ENCODE measurements around the gene DCLK3. TPM values are rescaled to one million over a fixed set of nuclear protein-coding genes. Genes with fewer than 3 reads are reported as not detected.

DCLK3 gene
- total RNA-seq, 2 experiments from 2014 or later = 0.10 to 0.72 TPM

GRCh38 chr3:36705015-36705414, 59.3 kb downstream of the DCLK3 start:
- no peaks in the 10 kb centered on the region for H3K27me3 Mint-ChIP-seq
- H3K27ac Mint-ChIP-seq = no peak overlapping the region
- H3K36me3 Mint-ChIP-seq = no peaks in the 10 kb centered on the region
- no peaks in the 10 kb centered on the region for H3K9me3 Mint-ChIP-seq
- no peak for DNase-seq
- no peak overlapping the region for H3K4me3 Mint-ChIP-seq
- H3K4me1 Mint-ChIP-seq = peaks cover 2% of the 10 kb centered on the region

GRCh38 chr3:36704280-36704679, 60.1 kb downstream of the DCLK3 start:
- H3K27me3 Mint-ChIP-seq = no peaks in the 10 kb centered on the region
- no peak overlapping the region for H3K27ac Mint-ChIP-seq
- H3K9me3 Mint-ChIP-seq = no peaks in the 10 kb centered on the region
- no peak overlapping the region for H3K4me3 Mint-ChIP-seq
- peaks cover 2% of the 10 kb centered on the region for H3K4me1 Mint-ChIP-seq
- DNase-seq = no peak
- no peaks in the 10 kb centered on the region for H3K36me3 Mint-ChIP-seq

GRCh38 chr3:36701249-36701572, 63.1 kb downstream of the DCLK3 start:
- H3K4me1 Mint-ChIP-seq = no peaks in the 10 kb centered on the region
- H3K4me3 Mint-ChIP-seq = no peak overlapping the region
- H3K27me3 Mint-ChIP-seq = no peaks in the 10 kb centered on the region
- no peak overlapping the region for H3K27ac Mint-ChIP-seq
- H3K9me3 Mint-ChIP-seq = no peaks in the 10 kb centered on the region
- DNase-seq = no peak
- no peaks in the 10 kb centered on the region for H3K36me3 Mint-ChIP-seq

- H3K4me1 Mint-ChIP-seq = no peaks in the 10 kb centered on the region
- no peak overlapping the region for H3K4me3 Mint-ChIP-seq
- no peak overlapping the region for H3K27ac Mint-ChIP-seq
- no peaks in the 10 kb centered on the region for H3K9me3 Mint-ChIP-seq
- no peaks in the 10 kb centered on the region for H3K27me3 Mint-ChIP-seq
- peak; percentile 47 for DNase-seq
- no peaks in the 10 kb centered on the region for H3K36me3 Mint-ChIP-seq
Observed at GRCh38 chr3:36700537-36701248, 63.7 kb downstream of the DCLK3 start.

- no peak overlapping the region for H3K4me3 Mint-ChIP-seq
- no peak for DNase-seq
- H3K27ac Mint-ChIP-seq = no peak overlapping the region
- H3K27me3 Mint-ChIP-seq = no peaks in the 10 kb centered on the region
- no peaks in the 10 kb centered on the region for H3K9me3 Mint-ChIP-seq
- H3K4me1 Mint-ChIP-seq = no peaks in the 10 kb centered on the region
- no peaks in the 10 kb centered on the region for H3K36me3 Mint-ChIP-seq
Observed at GRCh38 chr3:36698314-36698713, 66.0 kb downstream of the DCLK3 start.

GRCh38 chr3:36697229-36698001, 66.9 kb downstream of the DCLK3 start:
- Mint-ChIP-seq H3K36me3 (no peaks in the 10 kb centered on the region), H3K4me1 (no peaks in the 10 kb centered on the region), H3K9me3 (no peaks in the 10 kb centered on the region), H3K4me3 (no peak overlapping the region), H3K27ac (peak overlapping the region; percentile 6), H3K27me3 (no peaks in the 10 kb centered on the region)
- DNase-seq = no peak

- no peak overlapping the region for H3K27ac Mint-ChIP-seq
- H3K4me1 Mint-ChIP-seq = no peaks in the 10 kb centered on the region
- H3K4me3 Mint-ChIP-seq = no peak overlapping the region
- no peaks in the 10 kb centered on the region for H3K27me3 Mint-ChIP-seq
- H3K9me3 Mint-ChIP-seq = no peaks in the 10 kb centered on the region
- DNase-seq = no peak
- H3K36me3 Mint-ChIP-seq = no peaks in the 10 kb centered on the region
Observed at GRCh38 chr3:36696799-36697198, 67.6 kb downstream of the DCLK3 start.

- no peak for DNase-seq
- H3K27me3 Mint-ChIP-seq = peaks cover 3% of the 10 kb centered on the region
- H3K36me3 Mint-ChIP-seq = no peaks in the 10 kb centered on the region
- H3K4me1 Mint-ChIP-seq = no peaks in the 10 kb centered on the region
- no peak overlapping the region for H3K4me3 Mint-ChIP-seq
- no peak overlapping the region for H3K27ac Mint-ChIP-seq
- no peaks in the 10 kb centered on the region for H3K9me3 Mint-ChIP-seq
Observed at GRCh38 chr3:36695769-36696137, 68.6 kb downstream of the DCLK3 start.

- no peaks in the 10 kb centered on the region for H3K4me1 Mint-ChIP-seq
- H3K4me3 Mint-ChIP-seq = no peak overlapping the region
- H3K27me3 Mint-ChIP-seq = peaks cover 3% of the 10 kb centered on the region
- no peaks in the 10 kb centered on the region for H3K36me3 Mint-ChIP-seq
- H3K9me3 Mint-ChIP-seq = no peaks in the 10 kb centered on the region
- no peak for DNase-seq
- H3K27ac Mint-ChIP-seq = no peak overlapping the region
Observed at GRCh38 chr3:36695113-36695768, 69.1 kb downstream of the DCLK3 start.

- no peak for DNase-seq
- H3K4me1 Mint-ChIP-seq = no peaks in the 10 kb centered on the region
- H3K9me3 Mint-ChIP-seq = no peaks in the 10 kb centered on the region
- H3K27ac Mint-ChIP-seq = no peak overlapping the region
- no peak overlapping the region for H3K4me3 Mint-ChIP-seq
- no peaks in the 10 kb centered on the region for H3K36me3 Mint-ChIP-seq
- H3K27me3 Mint-ChIP-seq = peaks cover 3% of the 10 kb centered on the region
Observed at GRCh38 chr3:36693670-36694069, 70.7 kb downstream of the DCLK3 start.

GRCh38 chr3:36689560-36689959, 74.8 kb downstream of the DCLK3 start:
- Mint-ChIP-seq H3K27me3 (peaks cover 3% of the 10 kb centered on the region), H3K9me3 (no peaks in the 10 kb centered on the region), H3K4me3 (no peak overlapping the region), H3K27ac (no peak overlapping the region), H3K36me3 (no peaks in the 10 kb centered on the region), H3K4me1 (no peaks in the 10 kb centered on the region)
- no peak for DNase-seq

- H3K4me1 Mint-ChIP-seq = no peaks in the 10 kb centered on the region
- H3K36me3 Mint-ChIP-seq = no peaks in the 10 kb centered on the region
- no peak overlapping the region for H3K27ac Mint-ChIP-seq
- H3K27me3 Mint-ChIP-seq = peaks cover 6% of the 10 kb centered on the region
- no peak for DNase-seq
- no peak overlapping the region for H3K4me3 Mint-ChIP-seq
- no peaks in the 10 kb centered on the region for H3K9me3 Mint-ChIP-seq
Observed at GRCh38 chr3:36688815-36689214, 75.5 kb downstream of the DCLK3 start.

GRCh38 chr3:36686516-36686915, 77.8 kb downstream of the DCLK3 start:
- DNase-seq = no peak
- Mint-ChIP-seq H3K27ac (no peak overlapping the region), H3K36me3 (no peaks in the 10 kb centered on the region), H3K27me3 (peaks cover 10% of the 10 kb centered on the region), H3K4me3 (no peak overlapping the region), H3K4me1 (no peaks in the 10 kb centered on the region), H3K9me3 (peaks cover 1% of the 10 kb centered on the region)

GRCh38 chr3:36681867-36682266, 82.5 kb downstream of the DCLK3 start:
- peaks cover 7% of the 10 kb centered on the region for H3K27me3 Mint-ChIP-seq
- peaks cover 18% of the 10 kb centered on the region for H3K9me3 Mint-ChIP-seq
- H3K4me3 Mint-ChIP-seq = no peak overlapping the region
- no peaks in the 10 kb centered on the region for H3K4me1 Mint-ChIP-seq
- peaks cover 6% of the 10 kb centered on the region for H3K36me3 Mint-ChIP-seq
- no peak for DNase-seq
- H3K27ac Mint-ChIP-seq = no peak overlapping the region

- H3K4me1 Mint-ChIP-seq = no peaks in the 10 kb centered on the region
- H3K27me3 Mint-ChIP-seq = peaks cover 7% of the 10 kb centered on the region
- no peak overlapping the region for H3K4me3 Mint-ChIP-seq
- H3K9me3 Mint-ChIP-seq = peaks cover 18% of the 10 kb centered on the region
- no peak for DNase-seq
- H3K36me3 Mint-ChIP-seq = peaks cover 6% of the 10 kb centered on the region
- no peak overlapping the region for H3K27ac Mint-ChIP-seq
Observed at GRCh38 chr3:36680952-36681351, 83.4 kb downstream of the DCLK3 start.
